Natural killer cell (primary cell): Measurements from ENCODE around the gene CTBP1. TPM values are rescaled to one million over a fixed set of nuclear protein-coding genes. Genes with fewer than 3 reads are reported as not detected.

Experiments used
- ATAC-seq, 3 donors: fragments of 150-1000 bp in 2 of 3; fragments of 200-7000 bp in 1 of 3; cut with Tn5 transposase; 1 replicate in 1 of 3; 2 replicates in 2 of 3; pipeline ENCODE4 v1.10.0; 2021; ENCODE audit warnings: mild to moderate bottlenecking in 2 of 3, moderate library complexity in 2 of 3
- DNase-seq, 2 donors: peaks; one replicate each; pipeline versions ENCODE4 v3.0.0 to v3.0.0-alpha.2; 2013 to 2021; ENCODE audit warnings: mixed read lengths in 1 of 2
- H3K27ac ChIP-seq: one replicate; pipeline ENCODE4 v1.5.1; 2013; ENCODE audit warnings: mild to moderate bottlenecking, low read length
- H3K27me3 ChIP-seq: one replicate; pipeline ENCODE4 v1.6.1; 2013; ENCODE audit warnings: low read length; ENCODE audit not compliant: control insufficient read depth, insufficient read depth
- H3K36me3 ChIP-seq: one replicate; pipeline ENCODE4 v1.6.1; 2013; ENCODE audit warnings: low read length; ENCODE audit not compliant: control insufficient read depth, insufficient read depth
- H3K4me1 ChIP-seq: one replicate; pipeline ENCODE4 v1.6.1; 2013; ENCODE audit warnings: low read length; ENCODE audit not compliant: control insufficient read depth, insufficient read depth
- H3K4me3 ChIP-seq: one replicate; pipeline ENCODE4 v1.5.1; 2013; ENCODE audit warnings: low read length
- H3K9me3 ChIP-seq: one replicate; pipeline ENCODE4 v1.6.1; 2013; ENCODE audit warnings: low read length; ENCODE audit not compliant: control insufficient read depth, insufficient read depth
- H3K27ac Mint-ChIP-seq, 2 donors: one replicate each; pipeline ENCODE4 v1.8.0; 2022; ENCODE audit warnings: mild to moderate bottlenecking in 2 of 2, mixed read lengths in 2 of 2, moderate library complexity in 1 of 2
- H3K27me3 Mint-ChIP-seq, 2 donors: one replicate each; pipeline ENCODE4 v1.8.0; 2022; ENCODE audit warnings: low read depth in 2 of 2, mixed read lengths in 2 of 2
- H3K36me3 Mint-ChIP-seq: one replicate; pipeline ENCODE4 v1.8.0; 2022; ENCODE audit warnings: mixed read lengths
- H3K4me1 Mint-ChIP-seq, 2 donors: one replicate each; pipeline ENCODE4 v1.8.0; 2022; ENCODE audit warnings: mixed read lengths in 2 of 2
- H3K4me3 Mint-ChIP-seq: one replicate; pipeline ENCODE4 v1.8.0; 2022; ENCODE audit warnings: mild to moderate bottlenecking, moderate library complexity, mixed read lengths
- H3K9me3 Mint-ChIP-seq, 2 donors: one replicate each; pipeline ENCODE4 v1.8.0; 2022; ENCODE audit warnings: mixed read lengths in 2 of 2
- WGBS: methylation state at CpG from one replicate; pipeline ENCODE4 v1.1.7; 2013; ENCODE audit warnings: missing lambda C conversion rate; ENCODE audit not compliant: insufficient coverage; 5-methylcytosine and 5-hydroxymethylcytosine counted together
- intact Hi-C: fragments of 100-400 bp; cut with micrococcal nuclease; formaldehyde crosslinking; loops from one replicate; pipeline ENCODE4 v1.14.2; 2022
- total RNA-seq, 4 donors: library from RNA; stranded (reverse); fragments of 120-200 nt in 1 of 4; gene quantifications; one replicate each; pipeline versions ENCODE4 v1.2.3 to v1.2.4, GENCODE V29; 2013 to 2022
- TF ChIP-seq, protein P1 (sequence below): fragments of 200-600 bp; IDR thresholded peaks from one replicate; pipeline ENCODE4 v1.8.0; 2022; ENCODE audit warnings: antibody characterized with exemption

CTBP1 gene
- total RNA-seq, 3 donors from 2014 or later (not counting 1 experiment from before 2014, with no cell fraction given): 384 to 388 (median 388) TPM

DNA sequence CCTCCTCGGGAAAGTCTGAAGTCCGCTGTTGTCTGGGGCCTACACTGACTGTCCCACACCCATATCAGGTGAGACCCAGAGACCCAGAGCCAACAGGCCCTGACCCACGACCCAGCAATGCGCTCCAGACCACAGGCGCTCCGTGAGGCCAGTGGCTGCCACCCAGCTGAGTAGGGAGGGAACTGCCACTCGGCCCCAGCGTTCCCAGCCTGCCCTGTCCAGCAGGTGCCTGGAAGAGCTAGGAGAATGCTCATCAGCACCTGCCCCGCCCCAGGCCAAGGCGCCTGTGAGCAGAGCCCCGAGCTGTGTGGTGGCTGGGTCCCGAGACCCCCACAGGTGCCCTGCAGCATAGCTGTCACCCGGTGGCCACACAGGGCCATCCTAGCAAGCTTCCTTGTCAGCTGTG is 79.2 kb downstream of the CTBP1 start:
- peaks cover 3% of the 10 kb centered on the region for H3K27me3 ChIP-seq
- H3K36me3 ChIP-seq: peaks cover 27% of the 10 kb centered on the region
- H3K27ac ChIP-seq: peak overlapping the region; percentile 89
- Mint-ChIP-seq H3K27me3 (no peaks in the 10 kb centered on the region), H3K9me3 (no peaks in the 10 kb centered on the region), H3K4me1 (peaks cover 49 to 59% of the 10 kb centered on the region in 2 donors), H3K36me3 (no peaks in the 10 kb centered on the region), H3K4me3 (peak overlapping the region; percentile 94), H3K27ac (peak overlapping the region; percentile 88 to 96)
- no peaks in the 10 kb centered on the region for H3K9me3 ChIP-seq
- H3K4me1 ChIP-seq: peaks cover 82% of the 10 kb centered on the region
- TF ChIP-seq, protein P1, sequence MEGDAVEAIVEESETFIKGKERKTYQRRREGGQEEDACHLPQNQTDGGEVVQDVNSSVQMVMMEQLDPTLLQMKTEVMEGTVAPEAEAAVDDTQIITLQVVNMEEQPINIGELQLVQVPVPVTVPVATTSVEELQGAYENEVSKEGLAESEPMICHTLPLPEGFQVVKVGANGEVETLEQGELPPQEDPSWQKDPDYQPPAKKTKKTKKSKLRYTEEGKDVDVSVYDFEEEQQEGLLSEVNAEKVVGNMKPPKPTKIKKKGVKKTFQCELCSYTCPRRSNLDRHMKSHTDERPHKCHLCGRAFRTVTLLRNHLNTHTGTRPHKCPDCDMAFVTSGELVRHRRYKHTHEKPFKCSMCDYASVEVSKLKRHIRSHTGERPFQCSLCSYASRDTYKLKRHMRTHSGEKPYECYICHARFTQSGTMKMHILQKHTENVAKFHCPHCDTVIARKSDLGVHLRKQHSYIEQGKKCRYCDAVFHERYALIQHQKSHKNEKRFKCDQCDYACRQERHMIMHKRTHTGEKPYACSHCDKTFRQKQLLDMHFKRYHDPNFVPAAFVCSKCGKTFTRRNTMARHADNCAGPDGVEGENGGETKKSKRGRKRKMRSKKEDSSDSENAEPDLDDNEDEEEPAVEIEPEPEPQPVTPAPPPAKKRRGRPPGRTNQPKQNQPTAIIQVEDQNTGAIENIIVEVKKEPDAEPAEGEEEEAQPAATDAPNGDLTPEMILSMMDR: no peak
- ATAC-seq (no peak), DNase-seq (no peak)
- intact Hi-C loops: loop anchor here (5.0 kb wide), 2 partner anchors 37 to 48 kb away; no protein-coding TSS in a partner anchor
- WGBS: 70% methylated on average over 13 of the region's 13 CpGs
- peak overlapping the region; percentile 7 for H3K4me3 ChIP-seq

DNA sequence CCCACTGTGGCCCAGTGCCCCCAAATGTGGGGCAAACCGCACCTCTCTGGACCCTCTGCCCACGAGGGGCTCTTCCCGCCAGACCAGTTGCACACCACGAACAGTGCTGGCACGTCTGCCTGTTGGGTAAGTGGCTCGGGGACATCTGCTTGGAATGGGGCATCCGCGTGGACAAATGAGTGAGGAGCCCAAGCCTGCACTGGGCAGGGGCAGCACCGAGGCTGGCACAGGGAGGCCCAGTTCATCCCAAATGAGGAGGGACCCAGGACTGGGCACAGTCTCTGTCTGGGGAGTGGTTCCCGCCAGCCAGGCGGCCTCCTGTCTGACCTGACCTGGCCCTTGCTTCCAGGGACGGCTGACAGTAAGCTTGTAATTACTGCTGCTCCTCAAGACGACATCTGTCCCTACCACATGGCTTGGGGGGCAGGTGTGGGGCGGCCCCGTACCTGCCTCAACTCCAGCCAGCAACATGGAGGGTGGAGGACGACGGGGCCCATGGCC is 79.7 kb downstream of the CTBP1 start:
- no peak for DNase-seq
- Mint-ChIP-seq H3K27me3 (no peaks in the 10 kb centered on the region), H3K4me1 (peaks cover 50 to 62% of the 10 kb centered on the region in 2 donors), H3K9me3 (no peaks in the 10 kb centered on the region), H3K4me3 (peak overlapping the region; percentile 94), H3K27ac (peak overlapping the region; percentile 88 to 96), H3K36me3 (no peaks in the 10 kb centered on the region)
- intact Hi-C loops: loop anchor here (5.0 kb wide), 2 partner anchors 37 to 48 kb away; no protein-coding TSS in a partner anchor
- WGBS: 87% methylated on average over 17 of the region's 17 CpGs
- TF ChIP-seq, protein P1: no peak
- ATAC-seq: no peak
- no peaks in the 10 kb centered on the region for H3K9me3 ChIP-seq
- peak overlapping the region; percentile 89 for H3K27ac ChIP-seq
- H3K4me3 ChIP-seq: peak overlapping the region; percentile 81
- H3K36me3 ChIP-seq: peaks cover 27% of the 10 kb centered on the region
- peaks cover 3% of the 10 kb centered on the region for H3K27me3 ChIP-seq
- H3K4me1 ChIP-seq: peaks cover 80% of the 10 kb centered on the region

DNA sequence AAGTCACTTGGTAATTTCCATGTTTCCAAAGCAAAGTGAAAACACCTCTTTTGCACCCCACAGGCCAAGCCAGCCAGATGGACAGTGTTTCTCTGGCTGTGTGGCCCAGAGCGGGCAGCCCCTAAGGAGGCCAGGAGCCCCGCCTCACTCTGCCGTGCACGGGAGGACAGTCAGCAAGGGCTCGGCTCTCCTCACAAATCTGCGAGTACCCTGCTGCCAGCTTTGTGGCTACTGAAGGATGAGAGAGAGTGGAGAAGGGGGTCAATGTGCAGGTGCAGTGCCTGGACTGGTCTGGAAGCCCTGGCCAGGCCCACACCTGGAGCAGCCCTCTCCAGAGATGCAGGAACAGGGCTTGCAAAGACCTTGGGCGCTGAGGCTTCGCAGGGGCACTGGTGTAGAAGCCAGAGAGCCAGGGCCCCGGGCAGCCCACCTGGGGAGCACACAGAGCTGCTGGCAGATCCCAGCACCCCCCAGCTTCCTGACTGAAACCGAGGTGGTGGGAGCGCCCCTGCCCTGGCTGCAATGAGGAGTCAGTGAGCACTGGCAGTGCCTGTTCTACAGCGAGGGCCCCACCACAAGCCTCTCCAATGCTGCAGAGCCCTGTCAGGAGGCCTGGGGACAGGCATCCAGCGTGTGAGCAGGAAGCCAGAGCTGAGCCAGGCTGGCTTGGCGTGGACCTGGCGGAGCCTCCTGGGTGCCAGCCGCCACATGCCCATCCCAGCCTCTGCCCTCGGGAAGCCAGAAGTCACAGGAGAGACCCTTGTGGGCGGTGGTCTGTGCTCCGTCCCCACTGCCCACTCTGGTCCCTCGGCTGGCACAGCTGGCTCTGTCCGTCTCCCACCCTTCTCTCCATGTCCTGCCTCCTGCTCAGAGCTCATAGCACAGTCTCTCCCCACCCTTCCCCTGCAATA is 80.5 kb downstream of the CTBP1 start:
- H3K4me1 ChIP-seq: peaks cover 73% of the 10 kb centered on the region
- intact Hi-C loops: loop anchor here (1.0 to 5.0 kb wide), 3 partner anchors 8 to 49 kb away; no protein-coding TSS in a partner anchor
- H3K4me3 Mint-ChIP-seq: peak overlapping the region; percentile 94
- no peaks in the 10 kb centered on the region for H3K36me3 Mint-ChIP-seq
- WGBS: 65% methylated on average over 21 of the region's 21 CpGs
- DNase-seq (no peak), ATAC-seq (no peak)
- H3K27me3 Mint-ChIP-seq: no peaks in the 10 kb centered on the region
- peak overlapping the region; percentile 88 to 96 for H3K27ac Mint-ChIP-seq
- peak overlapping the region; percentile 89 for H3K27ac ChIP-seq
- peaks cover 3% of the 10 kb centered on the region for H3K27me3 ChIP-seq
- peak overlapping the region; percentile 81 for H3K4me3 ChIP-seq
- TF ChIP-seq, protein P1: no peak
- H3K36me3 ChIP-seq: peaks cover 27% of the 10 kb centered on the region
- no peaks in the 10 kb centered on the region for H3K9me3 ChIP-seq
- peaks cover 50 to 58% of the 10 kb centered on the region in 2 donors for H3K4me1 Mint-ChIP-seq
- H3K9me3 Mint-ChIP-seq: no peaks in the 10 kb centered on the region
